ENCODE results near the gene TH.

TH gene

GRCh38 chr11:2114430-2115241 is 57.0 kb downstream of the TH start:
- TF ChIP-seq GATA2 (IDR thresholded peaks at IDR 0.05; ENCODE audit: low read depth, low read length) (no peak), GATA3 (IDR thresholded peaks at IDR 0.05; ENCODE audit: low read depth, low read length) (no peak)
